Osteocyte (in vitro differentiated cells): ENCODE measurements around the gene PDZD4. TPM values are rescaled to one million over a fixed set of nuclear protein-coding genes. Genes with fewer than 3 reads are reported as not detected.

Experiments
- DNase-seq: peaks from one replicate; pipeline ENCODE4 v3.0.0; 2021; ENCODE audit warnings: mixed read lengths; ENCODE audit not compliant: unreplicated experiment; ENCODE audit errors: extremely low spot score
- H3K27ac Mint-ChIP-seq: one replicate; pipeline ENCODE4 v1.8.0; 2021; ENCODE audit warnings: mild to moderate bottlenecking, mixed read lengths; ENCODE audit not compliant: unreplicated experiment
- H3K27me3 Mint-ChIP-seq: one replicate; pipeline ENCODE4 v1.8.0; 2021; ENCODE audit warnings: mixed read lengths; ENCODE audit not compliant: unreplicated experiment
- H3K36me3 Mint-ChIP-seq: one replicate; pipeline ENCODE4 v1.8.0; 2021; ENCODE audit warnings: mixed read lengths; ENCODE audit not compliant: unreplicated experiment
- H3K4me1 Mint-ChIP-seq: one replicate; pipeline ENCODE4 v1.8.0; 2021; ENCODE audit warnings: mixed read lengths; ENCODE audit not compliant: unreplicated experiment
- H3K4me3 Mint-ChIP-seq: one replicate; pipeline ENCODE4 v1.8.0; 2021; ENCODE audit warnings: mild to moderate bottlenecking, moderate library complexity, mixed read lengths; ENCODE audit not compliant: unreplicated experiment
- H3K9me3 Mint-ChIP-seq: one replicate; pipeline ENCODE4 v1.8.0; 2021; ENCODE audit warnings: mixed read lengths; ENCODE audit not compliant: unreplicated experiment
- CTCF ChIP-seq: fragments of 200-600 bp; sonication (generic); IDR thresholded peaks from 2 replicates; pipeline ENCODE4 v1.5.0; 2021; ENCODE audit warnings: antibody characterized with exemption, mild to moderate bottlenecking, moderate library complexity
- total RNA-seq: library from RNA; stranded (reverse); gene quantifications from 2 replicates; pipeline ENCODE4 v1.2.1, GENCODE V29; 2021

The PDZD4 gene
- total RNA-seq, 1 donor from 2014 or later, result 23.9 TPM

- H3K36me3 Mint-ChIP-seq, result no peaks in the 10 kb centered on the region
- no peak overlapping the region for H3K4me3 Mint-ChIP-seq
- DNase-seq, result no peak
- no peak overlapping the region for H3K27ac Mint-ChIP-seq
- TF ChIP-seq CTCF, result no peak
- H3K9me3 Mint-ChIP-seq, result no peaks in the 10 kb centered on the region
- no peaks in the 10 kb centered on the region for H3K27me3 Mint-ChIP-seq
- H3K4me1 Mint-ChIP-seq, result peaks cover 17% of the 10 kb centered on the region
These were observed 63.3 kb downstream of the PDZD4 start for GRCh38 chrX:153766871-153767673.

GRCh38 chrX:153766098-153766817 is 64.1 kb downstream of the PDZD4 start:
- Mint-ChIP-seq H3K4me1 (peaks cover 17% of the 10 kb centered on the region), H3K27ac (peak overlapping the region; percentile 78), H3K4me3 (peak overlapping the region; percentile 63), H3K27me3 (no peaks in the 10 kb centered on the region), H3K9me3 (no peaks in the 10 kb centered on the region), H3K36me3 (no peaks in the 10 kb centered on the region)
- no peak for TF ChIP-seq CTCF
- DNase-seq, result no peak

- DNase-seq, result no peak
- peak overlapping the region; percentile 63 for H3K4me3 Mint-ChIP-seq
- no peaks in the 10 kb centered on the region for H3K27me3 Mint-ChIP-seq
- H3K36me3 Mint-ChIP-seq, result no peaks in the 10 kb centered on the region
- H3K4me1 Mint-ChIP-seq, result peaks cover 17% of the 10 kb centered on the region
- no peaks in the 10 kb centered on the region for H3K9me3 Mint-ChIP-seq
- no peak for TF ChIP-seq CTCF
- peak overlapping the region; percentile 78 for H3K27ac Mint-ChIP-seq
These were observed 64.9 kb downstream of the PDZD4 start for GRCh38 chrX:153765138-153766079.

- H3K4me3 Mint-ChIP-seq, result no peak overlapping the region
- H3K4me1 Mint-ChIP-seq, result peaks cover 17% of the 10 kb centered on the region
- DNase-seq, result no peak
- no peak overlapping the region for H3K27ac Mint-ChIP-seq
- H3K9me3 Mint-ChIP-seq, result no peaks in the 10 kb centered on the region
- H3K36me3 Mint-ChIP-seq, result no peaks in the 10 kb centered on the region
- H3K27me3 Mint-ChIP-seq, result no peaks in the 10 kb centered on the region
- no peak for TF ChIP-seq CTCF
These were observed 65.6 kb downstream of the PDZD4 start for GRCh38 chrX:153764786-153765137.
